GM21423 (cell line): ENCODE results near the gene SQSTM1.

ENCODE experiments used
- ATAC-seq: cut with Tn5 transposase; IDR thresholded peaks from one replicate; pipeline ENCODE4 v1.9.1; 2021; ENCODE audit warnings: mild to moderate bottlenecking, moderate library complexity; ENCODE audit not compliant: unreplicated experiment

SQSTM1 gene

GRCh38 chr5:179794575-179794974 lies 26.1 kb upstream of the SQSTM1 start:
- ATAC-seq, result no peak

- no peak for ATAC-seq
Measured at GRCh38 chr5:179795049-179795862, 25.4 kb upstream of the SQSTM1 start.

- ATAC-seq, result peak; percentile 60
Measured at GRCh38 chr5:179795863-179796833, 24.6 kb upstream of the SQSTM1 start.

GRCh38 chr5:179796877-179797608 lies 23.7 kb upstream of the SQSTM1 start:
- ATAC-seq, result no peak

- no peak for ATAC-seq
Measured at GRCh38 chr5:179797741-179798140, 23.0 kb upstream of the SQSTM1 start.

- no peak for ATAC-seq
Measured at GRCh38 chr5:179798144-179798770, 22.4 kb upstream of the SQSTM1 start.

- ATAC-seq, result no peak
Measured at GRCh38 chr5:179798771-179799643, 21.7 kb upstream of the SQSTM1 start.

- ATAC-seq, result no peak
Measured at GRCh38 chr5:179799644-179799973, 21.1 kb upstream of the SQSTM1 start.

- no peak for ATAC-seq
Measured at GRCh38 chr5:179800071-179800695, 20.5 kb upstream of the SQSTM1 start.

GRCh38 chr5:179800696-179801201 lies 20.0 kb upstream of the SQSTM1 start:
- no peak for ATAC-seq

GRCh38 chr5:179801304-179802206 lies 19.1 kb upstream of the SQSTM1 start:
- peak; percentile 32 for ATAC-seq

GRCh38 chr5:179802207-179802883 lies 18.4 kb upstream of the SQSTM1 start:
- no peak for ATAC-seq

- no peak for ATAC-seq
Measured at GRCh38 chr5:179802950-179803562, 17.6 kb upstream of the SQSTM1 start.

GRCh38 chr5:179803651-179804554 lies 16.8 kb upstream of the SQSTM1 start:
- ATAC-seq, result no peak

- no peak for ATAC-seq
Measured at GRCh38 chr5:179804555-179804947, 16.2 kb upstream of the SQSTM1 start.

- no peak for ATAC-seq
Measured at GRCh38 chr5:179805070-179805528, 15.6 kb upstream of the SQSTM1 start.
